Measurements from ENCODE around the gene PLXNB1.
"Not testable (repeated sequence)": the region's sequence is repeated elsewhere in the genome, so short reads cannot be mapped to it uniquely, and the experiment has no call there.

The PLXNB1 gene

GRCh38 chr3:48405971-48406370 is 23.9 kb downstream of the PLXNB1 start:
- DNase-seq (ENCODE audit: insufficient read length, low spot score): no peak
- TF ChIP-seq POLR2A (IDR thresholded peaks at IDR 0.05; ENCODE audit: low read depth, low read length): no peak
- FAIRE-seq: no peak

DNA sequence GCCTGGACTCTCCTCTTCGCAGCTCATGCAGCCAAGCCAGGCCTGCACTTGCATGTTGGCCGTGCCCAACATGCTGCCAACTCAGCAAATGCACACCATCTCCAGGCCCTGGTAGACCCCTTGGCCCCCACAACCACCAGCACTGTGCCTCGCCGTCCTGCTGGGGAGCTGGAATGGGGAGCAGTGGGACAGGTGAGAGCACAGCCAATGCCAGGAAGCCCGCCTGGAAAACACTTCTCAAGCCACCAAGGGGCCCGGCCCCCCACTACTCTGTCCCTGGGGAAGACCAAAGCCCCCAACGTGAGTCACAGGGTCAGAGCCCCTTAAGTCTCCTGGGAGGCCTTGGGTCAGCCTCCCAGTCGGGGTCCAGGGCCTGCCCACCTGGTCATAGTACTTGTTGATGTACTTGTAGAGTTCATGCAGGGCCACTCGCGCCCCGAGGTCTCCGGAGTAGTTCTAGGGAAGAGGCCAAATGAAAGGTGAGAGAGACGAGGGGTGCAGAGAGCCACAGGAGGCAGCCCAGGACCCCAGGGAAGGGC is 24.5 kb downstream of the PLXNB1 start:
- DNase-seq (ENCODE audit: insufficient read length, low spot score) (no peak), FAIRE-seq (no peak)
- no peak for TF ChIP-seq POLR2A (IDR thresholded peaks at IDR 0.05; ENCODE audit: low read depth, low read length)

DNA sequence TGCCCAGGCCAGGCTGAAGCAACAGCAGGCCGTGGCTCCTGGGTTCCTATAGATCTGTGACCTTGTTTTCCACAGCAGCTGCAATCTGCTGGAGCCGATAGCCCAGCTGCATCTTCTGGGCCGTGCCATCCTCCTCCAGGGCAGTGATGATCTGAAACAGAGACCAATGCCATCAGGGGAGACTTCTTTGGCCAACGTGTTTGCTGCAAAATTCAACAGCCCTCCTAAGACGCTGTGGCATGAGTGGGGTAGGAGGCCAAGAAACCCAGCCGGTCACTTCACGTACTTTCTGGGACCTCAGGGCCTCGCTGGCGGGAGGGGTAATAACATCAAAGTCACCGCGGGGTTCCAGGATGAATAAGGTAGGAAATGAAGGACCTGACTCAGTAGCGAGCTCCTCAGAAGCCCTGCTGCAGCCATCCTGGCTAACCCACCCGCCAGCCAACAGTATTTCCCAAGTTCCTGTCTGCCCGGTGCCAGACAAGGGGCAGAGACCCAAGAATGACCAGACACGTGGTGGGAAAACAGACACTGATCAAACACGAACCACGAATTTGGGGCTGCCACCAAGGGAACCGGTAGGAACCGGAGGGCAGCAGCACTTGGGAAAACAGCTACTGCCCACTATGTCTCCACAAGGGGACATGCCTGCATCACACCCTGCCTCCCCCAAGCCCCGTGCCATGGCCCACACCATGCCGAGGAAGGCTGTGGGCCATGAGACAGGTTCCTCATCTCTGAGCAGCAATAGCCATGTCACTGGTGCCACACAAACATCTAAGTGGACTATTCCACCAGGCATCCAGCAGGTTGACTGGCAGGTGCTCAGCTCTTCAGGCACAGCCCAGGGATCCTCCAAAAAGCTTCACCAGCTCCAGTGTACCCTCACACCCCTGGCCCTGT is 25.2 kb downstream of the PLXNB1 start:
- no peak for TF ChIP-seq POLR2A (IDR thresholded peaks at IDR 0.05; ENCODE audit: low read depth, low read length)
- no peak for FAIRE-seq
- peak; percentile 0 for DNase-seq (ENCODE audit: insufficient read length, low spot score)

GRCh38 chr3:48403533-48404439 is 26.1 kb downstream of the PLXNB1 start:
- TF ChIP-seq POLR2A (IDR thresholded peaks at IDR 0.05; ENCODE audit: low read depth, low read length): no peak
- FAIRE-seq: no peak
- DNase-seq (ENCODE audit: insufficient read length, low spot score): peak; percentile 1

- DNase-seq (ENCODE audit: insufficient read length, low spot score) (peak; percentile 4), FAIRE-seq (no peak)
- no peak for TF ChIP-seq POLR2A (IDR thresholded peaks at IDR 0.05; ENCODE audit: low read depth, low read length)
Observed at GRCh38 chr3:48402907-48403306, 27.0 kb downstream of the PLXNB1 start.

DNA sequence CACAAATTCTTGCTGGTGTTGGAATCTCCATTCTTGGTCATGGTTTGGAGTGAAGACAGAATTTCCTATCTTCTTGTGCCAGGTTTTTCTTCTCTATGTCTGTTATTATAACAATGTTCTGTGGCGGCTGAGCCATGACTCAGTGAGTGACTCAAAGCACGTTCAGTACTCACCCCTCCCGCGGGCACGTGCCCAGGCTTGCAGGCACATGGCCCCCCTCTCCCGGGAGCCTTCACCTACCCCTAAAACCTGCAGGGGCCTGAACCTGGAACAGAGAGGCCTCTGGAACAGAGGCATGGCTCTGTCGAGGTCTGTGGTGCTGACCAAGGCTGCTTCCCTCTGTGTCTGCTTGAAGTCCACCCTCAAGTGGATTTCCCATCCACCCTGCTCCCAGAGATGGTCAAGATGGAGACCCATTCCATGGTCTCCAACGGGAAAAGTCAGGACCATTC is 27.6 kb downstream of the PLXNB1 start:
- TF ChIP-seq POLR2A (IDR thresholded peaks at IDR 0.05; ENCODE audit: low read depth, low read length): no peak
- DNase-seq (ENCODE audit: insufficient read length, low spot score): peak; percentile 78
- no peak for FAIRE-seq

DNA sequence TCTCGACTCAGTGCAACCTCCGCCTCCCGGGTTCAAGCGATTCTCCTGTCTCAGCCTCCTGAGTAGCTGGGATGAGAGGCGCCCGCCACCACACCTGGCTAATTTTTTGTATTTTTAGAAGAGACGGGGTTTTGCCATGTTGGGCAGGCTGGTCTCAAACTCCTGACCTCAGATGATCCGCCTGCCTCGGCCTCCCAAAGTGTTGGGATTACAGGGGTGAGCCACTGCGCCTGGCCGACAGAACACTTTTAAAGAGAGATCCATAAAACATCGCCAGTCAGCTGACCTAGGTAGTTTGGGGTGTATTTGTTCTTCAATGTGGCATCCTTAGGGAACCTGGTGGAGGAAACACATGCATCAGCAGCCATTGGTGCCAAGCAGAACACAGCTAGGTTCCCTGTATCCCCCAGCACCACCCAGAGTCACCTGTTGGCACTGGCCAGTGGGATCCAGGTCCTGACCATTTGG is 28.4 kb downstream of the PLXNB1 start:
- DNase-seq (ENCODE audit: insufficient read length, low spot score): peak; percentile 2
- FAIRE-seq: not testable (repeated sequence)

GRCh38 chr3:48400824-48401433 is 29.0 kb downstream of the PLXNB1 start:
- DNase-seq (ENCODE audit: insufficient read length, low spot score) (peak; percentile 76), FAIRE-seq (peak; percentile 65)
- no peak for TF ChIP-seq POLR2A (IDR thresholded peaks at IDR 0.05; ENCODE audit: low read depth, low read length)

- TF ChIP-seq POLR2A (IDR thresholded peaks at IDR 0.05; ENCODE audit: low read depth, low read length): no peak
- DNase-seq (ENCODE audit: insufficient read length, low spot score) (peak; percentile 22), FAIRE-seq (no peak)
Observed at GRCh38 chr3:48399387-48400172, 30.3 kb downstream of the PLXNB1 start.

DNA sequence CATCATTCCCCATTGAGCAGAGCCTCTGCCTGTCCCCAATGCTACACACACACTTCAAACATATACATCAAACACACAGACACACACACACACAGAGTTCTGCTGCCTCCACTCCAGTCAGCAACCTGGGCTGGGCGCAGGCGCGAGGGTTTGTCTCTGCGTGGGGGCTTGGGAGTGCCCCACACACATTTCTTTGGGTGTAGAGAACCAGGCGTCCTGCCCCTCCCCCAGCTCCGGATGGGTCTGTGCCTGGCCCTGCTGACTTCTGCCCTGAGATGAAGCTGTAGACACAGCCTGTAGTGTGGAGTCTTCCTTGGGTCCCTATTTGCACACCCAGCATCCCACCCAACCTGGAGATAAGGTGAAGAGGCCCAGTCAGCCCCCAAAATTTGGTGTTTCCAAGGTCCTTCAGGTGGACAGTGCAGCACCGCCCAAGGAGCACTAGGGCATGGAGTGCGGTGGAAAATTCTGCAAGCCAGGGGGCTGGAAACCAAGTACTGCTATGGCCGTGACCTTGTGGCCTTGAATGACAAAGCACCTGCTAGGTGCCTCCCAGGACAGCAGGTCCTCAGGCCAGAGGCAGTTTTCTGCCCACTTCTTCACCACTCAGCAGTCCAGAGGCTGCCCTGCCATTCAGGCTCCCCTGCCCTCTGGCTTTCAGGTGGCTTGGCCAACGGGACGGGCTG is 31.0 kb downstream of the PLXNB1 start:
- FAIRE-seq (no peak), DNase-seq (ENCODE audit: insufficient read length, low spot score) (no peak)
- TF ChIP-seq POLR2A (IDR thresholded peaks at IDR 0.05; ENCODE audit: low read depth, low read length): no peak

- no peak for DNase-seq (ENCODE audit: insufficient read length, low spot score)
- no peak for FAIRE-seq
- TF ChIP-seq POLR2A (IDR thresholded peaks at IDR 0.05; ENCODE audit: low read depth, low read length): no peak
Observed at GRCh38 chr3:48397767-48398681, 31.9 kb downstream of the PLXNB1 start.
